HG02981 (cell line): ENCODE data around the gene ABI1.
A peak's percentile ranks its signal among the peaks of the same experiment; 100 is the strongest.

Source experiments
- ATAC-seq: cut with Tn5 transposase; IDR thresholded peaks from one replicate; pipeline ENCODE4 v1.9.1; 2021; ENCODE audit warnings: mild to moderate bottlenecking, moderate library complexity; ENCODE audit not compliant: unreplicated experiment

The ABI1 gene

DNA sequence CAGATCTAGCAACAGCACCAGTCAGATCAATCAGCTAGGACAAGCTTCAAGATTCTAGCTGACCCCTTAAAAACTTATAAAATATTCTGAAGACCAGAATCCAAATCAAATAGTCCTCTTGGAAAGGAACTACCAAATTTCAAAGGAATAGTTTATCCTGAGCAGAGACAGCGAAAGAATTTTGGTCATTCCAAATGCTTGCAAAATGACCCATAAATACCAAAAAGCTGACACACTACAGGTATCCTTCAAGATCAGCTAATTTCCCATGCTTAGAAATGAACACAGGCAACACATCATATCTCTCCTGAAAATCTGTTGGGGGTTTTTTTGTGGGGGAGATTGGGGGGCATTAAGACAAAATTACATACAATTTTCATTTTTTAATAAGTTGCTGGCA lies 84.5 kb downstream of the ABI1 start:
- ATAC-seq, result no peak

DNA sequence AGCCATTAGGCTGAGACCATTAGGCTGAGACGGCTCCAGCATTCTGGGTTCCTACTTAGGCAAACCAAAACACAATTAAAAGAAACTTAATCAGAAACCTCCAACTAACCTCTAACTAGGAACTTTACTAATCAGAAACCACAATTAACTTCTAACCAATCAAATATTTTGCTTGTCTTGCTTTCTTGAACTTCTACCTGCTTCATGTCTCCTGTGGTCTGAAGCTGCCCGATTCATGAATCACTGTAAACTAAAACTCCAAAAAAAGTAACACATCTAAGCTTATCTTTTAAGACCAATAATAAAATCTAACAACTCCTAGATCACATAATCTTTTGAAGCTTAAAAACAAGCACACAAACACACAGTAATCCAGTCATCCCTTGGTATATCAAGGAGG lies 87.1 kb downstream of the ABI1 start:
- no peak for ATAC-seq

DNA sequence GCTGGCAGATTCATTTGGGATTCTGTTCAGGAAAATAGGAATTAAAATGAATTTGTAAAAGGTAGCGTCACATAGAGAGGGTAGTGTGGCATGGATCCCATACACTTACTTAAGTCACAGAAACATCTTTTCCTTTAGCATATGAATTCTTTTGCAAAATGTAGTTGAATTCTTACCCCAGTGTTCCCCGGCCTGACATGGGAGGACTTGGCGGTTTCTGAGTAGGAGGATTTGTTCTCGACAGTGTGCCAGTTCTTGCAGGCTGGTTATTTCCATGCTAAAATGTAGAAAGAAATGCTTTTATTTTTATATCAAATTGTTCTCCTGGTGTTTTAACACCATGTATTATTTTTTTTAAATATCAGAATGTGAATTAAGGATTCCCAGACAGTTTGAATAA lies 90.7 kb downstream of the ABI1 start:
- no peak for ATAC-seq

DNA sequence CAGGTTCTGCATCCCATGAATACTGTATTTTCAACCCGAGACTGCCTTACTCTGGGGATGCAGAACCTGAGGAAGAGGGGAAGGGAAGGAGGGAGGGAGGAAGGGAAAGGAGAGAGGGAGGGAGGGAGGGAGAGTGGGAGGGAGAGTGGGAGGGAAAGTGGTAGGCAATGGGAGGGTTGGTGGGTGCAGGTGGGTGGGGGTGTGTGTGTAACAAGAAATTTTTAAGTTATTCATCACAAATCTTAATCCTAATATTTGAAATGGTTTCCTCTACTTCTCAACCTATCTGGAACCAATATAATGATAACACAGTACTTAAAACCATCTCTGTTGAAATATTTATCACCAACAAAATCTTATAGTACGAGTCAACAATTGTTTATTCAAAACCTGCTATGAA lies 95.2 kb downstream of the ABI1 start:
- ATAC-seq, result no peak

- ATAC-seq, result no peak
Measured at GRCh38 chr10:26759008-26759407, 101.8 kb downstream of the ABI1 start.

- ATAC-seq, result peak; percentile 96
Measured at GRCh38 chr10:26755443-26755903, 105.3 kb downstream of the ABI1 start.

DNA sequence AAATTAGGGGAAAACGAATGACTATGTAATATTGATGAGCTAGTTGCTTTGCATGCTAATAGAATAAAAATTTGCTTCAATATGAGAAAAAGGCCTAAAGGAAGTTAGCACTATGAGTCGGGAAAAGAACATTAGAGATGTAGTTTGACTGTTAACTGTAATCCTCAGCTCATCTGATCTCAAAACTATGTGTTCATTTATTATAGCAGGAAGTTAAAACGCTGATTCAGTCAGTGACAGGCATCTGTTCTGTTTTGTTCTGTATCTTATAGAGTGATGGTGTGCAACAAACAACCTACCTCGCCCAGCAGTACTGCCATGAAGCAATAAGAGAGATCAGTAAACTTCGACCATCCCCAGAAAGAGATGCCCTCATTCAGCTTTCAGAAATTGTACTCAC lies 114.7 kb downstream of the ABI1 start:
- no peak for ATAC-seq

DNA sequence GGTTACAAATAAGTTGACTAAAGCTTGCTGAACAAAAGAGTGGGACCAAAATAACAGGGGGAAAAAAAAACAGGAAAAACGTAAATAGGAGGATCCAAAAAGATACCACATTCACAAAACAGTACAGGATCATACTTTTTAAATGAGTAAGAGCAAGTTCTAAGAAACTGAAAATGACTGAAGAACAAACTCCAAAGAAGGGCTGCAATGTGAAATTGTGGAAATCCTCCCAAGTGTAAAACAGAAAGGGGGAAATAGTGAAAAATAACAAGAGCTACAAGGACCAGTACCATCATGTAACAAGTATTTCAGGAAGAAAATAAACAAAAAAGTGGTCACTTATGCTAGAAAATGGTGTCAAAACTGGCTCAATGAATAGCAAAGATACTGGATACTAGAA lies 116.9 kb downstream of the ABI1 start:
- ATAC-seq, result no peak

GRCh38 chr10:26743091-26743490 lies 117.7 kb downstream of the ABI1 start:
- ATAC-seq, result no peak

DNA sequence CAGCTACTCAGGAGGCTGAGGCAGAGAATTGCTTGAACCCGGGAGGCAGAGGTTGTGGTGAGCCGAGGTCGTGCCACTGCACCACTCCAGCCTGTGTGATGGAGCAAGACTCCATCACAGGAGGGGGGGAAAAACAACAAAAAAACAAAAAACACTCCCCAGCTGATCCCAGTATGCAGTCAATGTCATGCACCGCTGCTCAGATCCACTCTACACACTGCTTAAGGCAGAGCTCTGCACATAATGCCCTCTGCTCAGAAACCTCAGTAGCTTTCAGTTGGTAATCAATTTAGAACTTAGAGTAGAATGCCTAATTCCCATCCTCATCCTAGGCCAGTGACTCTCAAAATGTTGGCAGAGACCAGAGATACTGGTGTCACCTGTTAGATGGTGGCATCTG lies 119.4 kb downstream of the ABI1 start:
- ATAC-seq, result no peak

- peak; percentile 35 for ATAC-seq
Measured at GRCh38 chr10:26739071-26739631, 121.6 kb downstream of the ABI1 start.

DNA sequence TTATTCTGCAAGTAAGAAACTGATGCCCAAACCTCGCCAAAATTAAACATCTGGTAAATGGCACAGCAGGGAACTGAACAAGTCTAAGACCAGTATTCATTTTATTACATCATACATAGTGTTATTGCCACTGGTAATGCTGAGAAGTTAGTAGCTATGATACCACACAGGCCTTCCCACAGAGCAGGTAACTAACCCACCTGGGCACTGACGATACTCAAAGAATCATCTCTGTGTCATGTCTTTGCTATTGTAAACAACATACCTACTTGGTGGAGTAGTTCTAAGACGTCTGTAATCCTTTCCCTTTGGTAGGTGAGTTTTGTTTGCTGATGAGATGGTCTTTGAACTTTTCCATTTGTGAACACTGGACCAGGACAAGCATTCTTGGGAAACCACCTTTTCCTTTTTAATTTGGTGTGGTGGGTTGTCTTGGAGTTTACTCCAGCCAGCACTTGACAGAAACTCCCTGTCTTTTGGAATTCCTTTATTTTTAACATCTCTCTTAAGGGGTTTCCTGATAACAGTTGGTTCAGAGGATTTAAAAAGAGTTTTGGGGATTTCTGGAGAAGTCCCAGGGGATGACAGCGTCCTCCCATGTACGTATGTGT lies 122.4 kb downstream of the ABI1 start:
- no peak for ATAC-seq

GRCh38 chr10:26737730-26738129 lies 123.0 kb downstream of the ABI1 start:
- ATAC-seq, result peak; percentile 77

DNA sequence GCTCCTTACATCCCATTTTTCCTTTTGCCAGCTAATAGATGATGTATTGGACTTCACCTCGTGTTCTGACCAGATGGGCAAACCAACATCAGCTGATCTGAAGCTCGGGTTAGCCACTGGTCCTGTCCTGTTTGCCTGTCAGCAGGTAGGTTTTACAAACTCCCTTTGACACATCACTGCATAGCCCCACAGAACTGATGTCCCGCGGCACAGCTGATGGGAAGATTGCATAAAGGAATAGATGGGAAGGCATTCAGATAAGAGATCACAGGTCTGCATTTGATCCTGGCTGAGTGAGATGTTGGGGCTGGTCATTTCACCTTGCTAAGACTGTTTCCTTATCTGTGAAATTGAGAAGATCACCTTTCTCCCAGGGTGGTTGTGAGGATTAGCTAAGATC lies 125.3 kb downstream of the ABI1 start:
- no peak for ATAC-seq

GRCh38 chr10:26733750-26734568 lies 126.8 kb downstream of the ABI1 start:
- ATAC-seq, result no peak

GRCh38 chr10:26730552-26730951 lies 130.2 kb downstream of the ABI1 start:
- ATAC-seq, result no peak

DNA sequence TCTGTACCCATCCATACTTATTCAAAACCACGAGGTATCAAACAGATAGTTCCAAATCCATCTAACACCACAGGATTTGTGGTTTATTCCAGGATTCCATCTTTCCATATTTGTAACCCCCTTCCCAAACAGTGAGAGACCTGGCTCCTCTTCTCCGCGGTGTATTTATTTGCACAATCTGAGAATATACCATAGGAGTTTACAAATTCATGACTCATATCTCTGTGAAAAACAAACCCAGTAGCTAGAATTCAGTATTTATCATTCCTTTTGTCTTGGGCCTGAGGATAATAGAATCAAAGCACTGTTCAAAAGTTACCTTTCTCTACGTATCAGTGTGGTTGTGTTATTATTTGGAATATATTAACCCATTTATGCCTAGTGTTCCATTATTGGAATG lies 131.4 kb downstream of the ABI1 start:
- no peak for ATAC-seq

GRCh38 chr10:26728957-26729356 lies 131.8 kb downstream of the ABI1 start:
- ATAC-seq, result no peak

DNA sequence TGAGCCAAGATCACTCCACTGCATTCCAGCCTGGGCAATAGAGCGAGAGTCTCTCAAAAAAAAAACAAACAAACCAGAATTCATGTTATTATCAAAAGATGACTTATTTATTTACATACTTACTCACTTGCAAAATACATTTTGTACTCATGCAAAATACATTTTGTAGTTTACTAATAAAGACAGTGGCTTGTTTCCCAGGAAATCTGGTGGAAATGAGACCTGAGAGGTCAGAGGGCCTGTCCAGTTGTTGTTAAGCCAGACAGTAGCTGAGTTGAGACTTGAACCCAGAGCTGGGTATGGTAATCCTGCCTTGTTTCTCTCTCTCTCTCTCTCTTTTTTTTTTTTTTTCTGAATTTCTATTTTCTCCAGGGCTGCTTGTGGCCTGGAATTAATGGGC lies 133.8 kb downstream of the ABI1 start:
- ATAC-seq, result no peak

DNA sequence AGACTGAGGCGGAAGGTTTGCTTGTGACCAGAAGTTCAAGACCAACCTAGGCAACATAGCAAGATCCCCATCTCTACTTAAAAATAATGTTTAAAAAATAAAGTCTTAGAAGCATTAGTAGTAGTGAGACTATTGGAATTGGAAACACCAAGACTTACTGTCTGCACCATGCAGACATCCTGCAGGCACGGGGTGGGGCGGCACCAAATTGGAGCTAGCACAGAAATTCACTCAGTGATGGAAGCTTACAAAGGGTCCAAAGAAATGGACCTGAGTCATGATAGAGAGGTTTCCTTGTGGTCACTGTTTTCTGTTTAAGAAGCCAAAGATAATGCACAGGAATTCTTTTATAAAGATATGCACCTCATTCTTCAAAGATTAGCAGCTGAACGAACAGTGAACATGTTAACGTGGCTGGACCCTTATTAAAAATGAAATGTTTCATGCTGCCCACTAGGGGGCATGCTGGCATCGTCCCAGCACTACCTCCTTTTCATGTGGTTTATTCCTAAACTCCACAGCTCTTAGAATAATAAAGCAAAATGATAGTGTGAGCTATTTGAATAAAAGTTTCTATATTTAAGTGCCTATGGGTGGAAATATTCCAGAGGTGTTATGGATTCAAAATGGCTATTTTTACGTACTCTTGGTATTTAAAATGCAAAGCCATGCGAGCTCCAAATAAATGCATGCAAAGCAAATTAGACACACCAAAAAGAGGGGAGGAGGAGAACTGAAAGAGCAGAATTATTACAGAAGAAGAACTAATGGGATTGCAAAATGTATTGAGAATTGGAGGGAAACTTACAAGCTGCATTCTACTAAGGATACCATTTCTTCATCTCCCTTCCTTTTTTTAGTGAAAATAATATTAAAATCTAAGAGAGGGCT lies 134.7 kb downstream of the ABI1 start:
- no peak for ATAC-seq

GRCh38 chr10:26723016-26723415 lies 137.7 kb downstream of the ABI1 start:
- no peak for ATAC-seq
